Uterus (tissue), 4 donors: ENCODE measurements around the gene DCP1A. TPM values are rescaled to one million over a fixed set of nuclear protein-coding genes. Genes with fewer than 3 reads are reported as not detected.

Experiments used
- DNase-seq, 2 donors: peaks; one replicate each; pipeline ENCODE4 v3.0.0-alpha.2; 2019 to 2020
- H3K27ac ChIP-seq, 2 donors: fragments of 200-600 bp; sonication (generic); 1 replicate in 1 of 2; 2 replicates in 1 of 2; pipeline ENCODE4 v1.5.1; 2016 to 2018
- H3K27me3 ChIP-seq, 2 donors: fragments of 200-600 bp; sonication (generic); one replicate each; pipeline ENCODE4 v1.5.1; 2018 to 2019; ENCODE audit warnings: control low read depth in 1 of 2
- H3K36me3 ChIP-seq, 2 donors: fragments of 200-600 bp; sonication (generic); one replicate each; pipeline ENCODE4 v1.5.1; 2019; ENCODE audit warnings: control low read depth in 1 of 2
- H3K4me1 ChIP-seq, 2 donors: fragments of 200-600 bp; sonication (generic); one replicate each; pipeline ENCODE4 v1.5.1; 2018 to 2019; ENCODE audit warnings: control low read depth in 1 of 2
- H3K4me3 ChIP-seq, 2 donors: fragments of 200-600 bp; sonication (generic); 1 replicate in 1 of 2; 2 replicates in 1 of 2; pipeline ENCODE4 v1.5.1; 2018 to 2019; ENCODE audit warnings: mild to moderate bottlenecking in 1 of 2
- H3K9me3 ChIP-seq, 2 donors: fragments of 200-600 bp; sonication (generic); one replicate each; pipeline ENCODE4 v1.5.1; 2019; ENCODE audit warnings: control low read depth in 1 of 2
- POLR2A ChIP-seq, 2 donors: fragments of 450-650 bp; IDR thresholded peaks; one replicate each; pipeline ENCODE4 v1.6.1; 2016; ENCODE audit warnings: antibody characterized with exemption in 2 of 2, mild to moderate bottlenecking in 1 of 2, moderate library complexity in 1 of 2
- intact Hi-C: fragments of 100-400 bp; cut with DNase I; formaldehyde crosslinking; loops from one replicate; pipeline ENCODE4 v1.15.1; 2023; ENCODE audit warnings: low total_unique reads
- small RNA-seq: library from RNA; depleted of rRNA; stranded (forward); fragments of <200 nt; gene quantifications from one replicate; pipeline ENCODE3, GENCODE V24; 2016
- total RNA-seq, 4 donors: library from RNA; depleted of rRNA in 3 of 4; stranded (reverse); fragments of >200 nt in 3 of 4; gene quantifications; one replicate each; pipeline versions ENCODE4 v1.1.0 to v1.2.4, GENCODE V29; 2014 to 2023
- TF ChIP-seq, protein P1 (sequence below), 4 experiments: fragments of 200-600 bp in 2 of 4; fragments of 450-650 bp in 2 of 4; sonication (generic) in 2 of 4; IDR thresholded peaks; one replicate each; pipeline ENCODE4 v1.5.1; 2016 to 2019; ENCODE audit warnings: antibody characterized with exemption in 4 of 4, mild to moderate bottlenecking in 2 of 4, moderate library complexity in 1 of 4
- donor health status: DM: yes; HTN: yes; CAD: no.

Gene DCP1A
- total RNA-seq, 4 donors from 2014 or later, result 27.2 to 39.4 (median 34.5) TPM

- Histone ChIP-seq H3K4me3 (no peak overlapping the region), H3K4me1 (peaks cover 0 to 9% of the 10 kb centered on the region in 2 donors), H3K27ac (no peak overlapping the region), H3K27me3 (no peaks in the 10 kb centered on the region), H3K36me3 (no peaks in the 10 kb centered on the region), H3K9me3 (no peaks in the 10 kb centered on the region)
- no peak for DNase-seq
- intact Hi-C loops, result no loop called here
- TF ChIP-seq, protein P1, sequence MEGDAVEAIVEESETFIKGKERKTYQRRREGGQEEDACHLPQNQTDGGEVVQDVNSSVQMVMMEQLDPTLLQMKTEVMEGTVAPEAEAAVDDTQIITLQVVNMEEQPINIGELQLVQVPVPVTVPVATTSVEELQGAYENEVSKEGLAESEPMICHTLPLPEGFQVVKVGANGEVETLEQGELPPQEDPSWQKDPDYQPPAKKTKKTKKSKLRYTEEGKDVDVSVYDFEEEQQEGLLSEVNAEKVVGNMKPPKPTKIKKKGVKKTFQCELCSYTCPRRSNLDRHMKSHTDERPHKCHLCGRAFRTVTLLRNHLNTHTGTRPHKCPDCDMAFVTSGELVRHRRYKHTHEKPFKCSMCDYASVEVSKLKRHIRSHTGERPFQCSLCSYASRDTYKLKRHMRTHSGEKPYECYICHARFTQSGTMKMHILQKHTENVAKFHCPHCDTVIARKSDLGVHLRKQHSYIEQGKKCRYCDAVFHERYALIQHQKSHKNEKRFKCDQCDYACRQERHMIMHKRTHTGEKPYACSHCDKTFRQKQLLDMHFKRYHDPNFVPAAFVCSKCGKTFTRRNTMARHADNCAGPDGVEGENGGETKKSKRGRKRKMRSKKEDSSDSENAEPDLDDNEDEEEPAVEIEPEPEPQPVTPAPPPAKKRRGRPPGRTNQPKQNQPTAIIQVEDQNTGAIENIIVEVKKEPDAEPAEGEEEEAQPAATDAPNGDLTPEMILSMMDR (IDR thresholded peaks at IDR 0.05), result no peak
- no peak for TF ChIP-seq POLR2A (IDR thresholded peaks at IDR 0.05)
Measured at GRCh38 chr3:53234130-53234840, 113.1 kb downstream of the DCP1A start.

Small RNAs within 50 kb of the gene (small RNA-seq; reads per million reads assigned to genes)
- not detected for gene RF00019
- gene RF00212, result not detected
- not detected for gene RF00568

Other genes starting within 250 kb of the DCP1A start
- 10 to 100 TPM; 13.1 to 38.2 (median 16.5) TPM for gene RFT1, start 217.1 kb downstream of the DCP1A start, total RNA-seq
- gene PRKCD, start 186.3 kb downstream of the DCP1A start, total RNA-seq, result 10 to 100 TPM in 2 of 4 donors, 1 to 10 TPM in 1, under 1 TPM in 1; under 0.01 to 16.8 (median 12.6) TPM
- gene TKT, start 91.5 kb downstream of the DCP1A start, total RNA-seq, result 100 to 1,000 TPM in 1 of 4 donors, 10 to 100 TPM in 3; 74.5 to 113 (median 84.6) TPM
- 10 to 100 TPM in 3 of 4 donors, under 1 TPM in 1; 0.88 to 97.5 (median 63.4) TPM for gene CACNA1D, start 147.1 kb upstream of the DCP1A start, total RNA-seq